NCI-H2107 treated with DMSO at 0.1 percent for 48 hours (cell line): ENCODE data around the gene PSMG4.

Source experiments
- DNase-seq: peaks from one replicate; lab custom pipeline; 2025; ENCODE audit not compliant: unreplicated experiment; lab: John Stamatoyannopoulos, UW

The PSMG4 gene

DNA sequence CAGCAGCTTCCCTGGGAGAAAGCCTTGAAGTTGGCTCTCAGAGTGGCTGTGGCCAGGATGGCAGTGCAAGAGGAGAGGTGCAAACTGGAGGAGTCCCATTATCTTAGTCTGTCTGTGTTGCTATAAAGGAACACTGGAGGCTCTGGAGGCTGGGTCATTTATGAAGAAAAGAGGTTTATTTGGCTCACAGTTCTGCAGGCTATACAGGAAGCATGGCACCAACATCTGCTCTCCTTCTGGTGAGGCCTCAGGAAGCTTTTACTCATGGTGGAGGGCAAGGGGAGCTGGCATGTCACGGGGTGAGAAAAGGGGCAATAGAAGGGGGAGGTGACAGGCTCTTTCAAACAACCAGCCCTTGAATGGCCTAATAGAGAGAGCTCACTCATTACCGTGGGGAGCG, 47.1 kb downstream of the PSMG4 start:
- no peak for DNase-seq

DNA sequence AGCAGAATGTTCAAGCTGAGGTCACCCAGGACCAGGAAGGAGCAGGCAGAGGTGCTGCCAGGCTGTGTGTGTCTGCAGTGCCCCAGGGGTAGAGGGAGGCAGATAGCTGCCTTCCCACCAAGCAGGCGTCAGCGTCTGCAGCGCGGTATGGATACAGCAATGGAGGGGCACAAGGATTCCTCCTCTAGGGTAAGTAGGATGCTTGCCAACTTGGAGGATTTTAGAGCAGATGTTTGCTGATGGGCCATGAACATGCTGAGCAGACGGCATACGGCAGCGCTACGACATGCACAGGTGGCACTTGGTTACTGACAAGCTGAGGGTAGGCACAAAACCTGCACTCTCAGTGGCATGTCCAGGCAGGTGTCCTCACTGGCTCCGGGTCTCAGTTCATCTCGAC, 48.1 kb downstream of the PSMG4 start:
- no peak for DNase-seq

DNA sequence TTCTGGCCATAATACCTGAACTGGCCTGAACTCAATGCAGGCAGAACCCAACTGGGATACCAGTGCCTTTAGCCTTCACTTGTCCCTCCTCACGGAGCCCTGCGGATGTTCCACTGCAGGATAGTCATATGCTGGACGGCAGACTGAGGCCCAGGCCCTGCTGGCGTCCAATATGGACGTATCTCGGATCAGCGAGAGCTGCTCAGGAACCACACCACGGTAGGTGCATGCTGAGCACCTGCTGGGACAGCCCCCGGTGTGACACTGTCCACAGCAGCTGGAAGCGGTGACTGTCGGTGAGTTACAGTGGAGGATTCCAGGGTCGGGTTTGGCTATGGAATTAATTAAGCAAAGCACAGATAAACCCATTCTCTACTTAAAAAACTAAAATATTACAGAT, 48.7 kb downstream of the PSMG4 start:
- no peak for DNase-seq

DNA sequence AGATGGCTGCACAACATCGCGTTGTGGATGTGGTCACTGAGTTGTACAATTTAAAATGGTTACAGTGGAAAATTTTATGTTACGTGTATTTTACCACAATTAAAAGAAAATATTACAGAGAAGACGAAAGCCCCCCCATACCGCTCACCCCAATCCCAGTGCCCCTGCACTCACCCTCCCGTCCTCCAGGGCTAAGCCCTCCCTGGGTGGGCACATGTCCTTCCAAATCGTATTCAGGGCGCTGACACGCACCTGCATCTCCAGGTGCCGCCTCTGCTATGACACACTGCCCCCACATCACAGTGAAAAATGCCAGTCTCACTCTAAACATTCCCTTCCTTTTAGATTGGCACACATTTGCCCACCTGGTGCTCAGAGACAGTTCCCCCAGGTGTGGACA, 49.4 kb downstream of the PSMG4 start:
- no peak for DNase-seq

DNA sequence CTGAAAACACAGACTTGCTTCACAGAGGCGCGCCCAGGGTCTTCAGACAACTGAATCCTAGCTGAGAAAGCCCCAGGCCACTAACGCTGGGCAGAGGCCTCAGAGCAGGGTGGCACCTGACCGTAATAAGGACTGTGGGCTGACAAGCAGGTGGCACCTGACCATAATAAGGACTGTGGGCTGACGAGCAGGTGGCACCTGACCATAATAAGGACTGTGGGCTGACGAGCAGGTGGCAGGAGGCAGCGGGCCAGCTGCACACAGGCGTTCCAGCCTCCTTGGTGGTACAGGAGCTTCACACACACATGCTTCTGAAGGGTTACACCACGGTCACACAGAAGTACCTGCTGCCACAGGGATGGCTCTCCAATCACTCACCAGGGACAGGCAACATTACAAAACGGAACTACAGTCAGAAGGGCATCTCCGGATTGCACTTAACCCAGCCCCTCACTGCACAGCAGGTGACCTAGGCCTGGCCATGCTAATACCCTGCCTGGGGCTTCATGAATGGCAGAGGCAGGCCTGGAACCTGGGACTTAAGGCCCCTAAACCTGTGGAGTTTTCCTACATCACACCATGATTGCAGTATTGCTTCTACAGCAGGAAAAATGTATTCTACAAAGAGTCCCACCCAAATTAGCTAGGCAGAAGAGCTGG, 50.8 kb downstream of the PSMG4 start:
- peak; percentile 72 for DNase-seq

DNA sequence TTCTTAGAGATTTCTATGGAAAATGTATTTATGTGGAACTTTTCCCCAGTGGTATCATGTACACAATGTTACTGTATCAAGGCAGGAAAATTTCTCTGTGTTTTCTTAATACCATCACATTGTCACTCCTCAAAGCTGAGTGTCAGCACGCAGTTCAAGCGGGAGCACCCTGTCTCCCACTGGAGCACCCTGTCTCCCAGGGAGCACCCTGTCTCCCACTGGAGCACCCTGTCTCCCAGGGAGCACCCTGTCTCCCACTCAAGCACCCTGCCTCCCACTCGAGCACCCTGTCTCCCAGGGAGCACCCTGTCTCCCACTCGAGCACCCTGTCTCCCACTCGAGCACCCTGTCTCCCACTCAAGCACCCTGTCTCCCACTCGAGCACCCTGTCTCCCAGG, 51.3 kb downstream of the PSMG4 start:
- DNase-seq: no peak

DNA sequence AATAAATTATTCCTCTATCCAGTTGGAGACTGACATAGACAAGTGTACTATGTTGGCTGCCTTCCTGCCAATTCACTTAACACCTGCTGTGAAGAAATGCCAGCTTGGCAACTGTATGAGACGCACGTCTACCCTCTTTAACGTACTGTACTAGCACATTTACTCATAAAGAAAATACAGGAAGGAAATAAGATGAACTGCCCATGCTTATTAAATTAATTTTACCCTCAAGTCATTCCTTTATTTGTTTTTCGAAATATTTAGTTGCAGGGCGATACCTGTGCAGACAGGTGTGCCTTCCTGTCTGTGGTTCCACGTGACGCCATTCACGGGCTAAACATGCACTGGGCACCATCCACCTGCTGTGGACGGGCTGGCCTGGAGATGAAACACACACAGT, 52.0 kb downstream of the PSMG4 start:
- DNase-seq: peak; percentile 29

DNA sequence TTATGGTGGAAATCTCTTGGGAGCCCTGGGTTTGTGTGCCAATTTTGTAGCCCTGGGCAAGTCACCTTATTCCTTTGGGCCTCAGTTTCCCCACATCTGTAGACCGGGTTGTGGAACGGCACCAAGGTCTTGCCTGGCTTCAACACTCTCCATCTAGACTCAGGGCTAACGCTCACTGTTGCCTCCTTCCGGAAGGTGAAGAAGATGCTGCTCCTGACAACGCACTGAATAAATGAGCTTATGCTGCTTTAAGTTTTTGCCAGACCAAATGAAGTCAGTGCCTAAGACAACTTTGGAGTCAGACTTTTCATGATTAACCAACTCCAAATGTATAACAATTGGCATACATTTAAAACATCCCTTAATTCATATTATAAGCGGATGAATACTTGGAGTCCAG, 53.1 kb downstream of the PSMG4 start:
- DNase-seq: no peak

DNA sequence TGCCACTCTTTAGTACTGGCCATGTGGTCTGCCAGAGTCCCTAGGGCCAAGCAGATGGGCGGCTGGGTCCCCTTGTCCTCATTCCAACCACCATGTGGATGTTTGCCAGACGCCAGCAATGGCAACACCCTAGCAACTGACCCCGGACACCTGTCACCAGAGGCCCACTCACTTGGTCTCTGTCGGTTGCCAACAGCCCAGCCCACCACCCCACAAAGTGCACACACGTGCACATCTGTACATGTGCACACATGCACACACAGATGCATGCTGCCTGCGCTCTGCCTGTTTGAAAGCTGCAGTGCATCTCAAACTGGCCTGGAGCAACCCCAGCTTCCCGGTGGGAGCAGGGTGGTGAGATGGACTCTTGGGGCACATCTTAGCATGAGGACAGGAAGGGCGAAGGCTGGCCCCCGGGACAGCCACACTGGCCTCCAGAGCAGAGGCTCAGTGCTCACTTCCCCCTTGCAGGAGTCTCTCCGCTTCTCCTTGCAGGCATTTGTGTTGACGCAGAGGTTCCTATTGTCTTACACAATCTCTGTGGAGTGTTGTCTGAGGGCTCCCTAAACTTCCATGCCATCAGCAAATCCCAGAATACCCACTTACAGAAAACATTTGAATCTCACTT, 54.0 kb downstream of the PSMG4 start:
- no peak for DNase-seq

DNA sequence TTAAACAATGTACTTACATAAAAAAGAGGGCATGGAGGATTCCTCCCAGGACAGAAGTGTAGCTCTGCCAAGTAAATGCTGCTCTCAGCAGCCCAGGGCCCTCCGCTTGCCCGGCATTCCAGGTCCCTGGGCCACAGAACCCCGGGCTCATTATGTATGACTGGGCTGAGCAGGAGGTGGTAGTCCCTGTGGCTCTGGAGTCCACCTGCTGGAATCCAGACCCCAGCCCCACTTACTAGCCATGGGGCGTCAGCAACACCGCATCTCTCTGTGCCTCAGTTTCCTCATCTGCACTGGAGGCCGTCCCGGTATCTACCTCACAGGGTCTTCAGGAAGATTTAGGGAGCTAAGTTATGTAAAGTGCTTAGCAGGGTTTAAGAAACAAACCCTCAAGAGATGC, 55.4 kb downstream of the PSMG4 start:
- DNase-seq: no peak

DNA sequence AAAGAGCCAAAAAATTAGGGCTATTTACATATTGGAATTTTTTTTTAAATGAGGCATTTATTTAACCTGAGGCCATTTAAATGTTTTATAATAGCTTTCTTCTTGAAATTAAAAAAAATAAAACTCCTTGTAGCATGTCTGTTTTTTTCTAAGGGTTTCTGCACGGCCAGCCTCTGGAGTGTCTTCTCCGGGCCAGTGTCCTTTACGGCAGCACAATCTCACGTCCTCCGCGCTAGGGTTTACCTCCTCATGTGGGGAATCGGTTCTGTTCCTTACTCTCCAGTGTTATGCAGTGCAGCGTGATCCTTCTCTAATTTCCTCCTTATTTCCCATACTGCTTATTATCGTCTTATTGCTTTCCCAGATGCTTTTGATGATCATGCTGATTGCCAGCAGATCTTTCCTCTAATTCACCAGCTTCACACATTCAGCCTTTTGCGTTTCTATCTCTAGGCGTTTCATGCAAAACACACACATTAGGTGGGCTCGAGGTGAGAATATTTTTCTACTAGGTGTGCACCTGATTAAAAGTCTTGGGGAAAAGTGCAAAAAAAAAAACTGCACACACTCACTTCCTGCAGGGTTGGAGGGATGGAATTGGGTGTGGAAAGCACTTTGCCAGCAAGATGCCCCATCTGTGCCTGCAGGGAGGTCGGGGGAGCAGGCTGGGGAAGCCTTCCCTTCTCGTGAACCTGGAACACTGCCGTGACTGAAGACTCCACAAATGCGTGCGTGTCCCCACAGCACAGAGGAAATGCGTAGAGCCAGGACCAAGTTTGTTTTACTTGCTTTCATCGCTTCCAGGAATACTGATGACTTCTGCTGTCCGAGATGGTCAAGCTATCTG, 56.1 kb downstream of the PSMG4 start:
- no peak for DNase-seq

DNA sequence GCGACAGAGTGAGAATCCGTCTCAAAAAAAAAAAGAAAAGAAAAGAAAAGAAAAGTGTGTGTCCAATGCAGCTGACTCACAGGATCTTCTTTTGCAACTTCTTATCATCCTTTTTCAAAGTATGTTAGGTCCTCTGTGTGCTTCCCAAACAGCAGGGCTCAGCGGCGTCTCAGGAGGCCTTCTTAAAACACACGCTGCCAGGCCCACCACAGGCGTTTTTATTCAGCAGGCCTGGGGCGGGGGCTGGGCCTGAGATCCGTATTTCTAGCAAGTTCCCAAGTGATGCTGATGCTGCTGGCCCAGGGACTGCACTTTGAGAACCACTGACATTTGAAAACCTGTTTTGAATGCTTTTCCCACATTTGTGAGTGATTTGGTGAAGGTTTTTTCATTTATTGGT, 57.1 kb downstream of the PSMG4 start:
- DNase-seq: no peak

DNA sequence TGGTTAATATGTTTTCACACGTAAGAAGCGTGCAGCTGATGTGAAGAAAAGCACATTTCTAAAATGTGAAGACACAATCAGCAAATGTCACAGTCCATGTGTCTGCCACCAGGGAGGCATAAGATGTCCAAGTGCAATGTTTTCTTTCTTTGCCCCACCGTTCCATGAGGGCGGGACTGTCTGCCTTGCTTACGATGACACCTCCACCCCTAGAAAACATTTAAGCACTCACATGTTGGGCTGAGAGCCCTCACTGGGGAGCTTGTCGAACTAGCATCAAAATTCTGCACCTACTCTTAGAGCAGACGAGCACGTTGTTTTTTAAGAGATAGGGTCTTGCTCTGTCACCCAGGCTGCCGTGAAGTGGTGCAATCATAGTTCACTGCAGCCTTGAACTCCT, 57.6 kb downstream of the PSMG4 start:
- DNase-seq: no peak

DNA sequence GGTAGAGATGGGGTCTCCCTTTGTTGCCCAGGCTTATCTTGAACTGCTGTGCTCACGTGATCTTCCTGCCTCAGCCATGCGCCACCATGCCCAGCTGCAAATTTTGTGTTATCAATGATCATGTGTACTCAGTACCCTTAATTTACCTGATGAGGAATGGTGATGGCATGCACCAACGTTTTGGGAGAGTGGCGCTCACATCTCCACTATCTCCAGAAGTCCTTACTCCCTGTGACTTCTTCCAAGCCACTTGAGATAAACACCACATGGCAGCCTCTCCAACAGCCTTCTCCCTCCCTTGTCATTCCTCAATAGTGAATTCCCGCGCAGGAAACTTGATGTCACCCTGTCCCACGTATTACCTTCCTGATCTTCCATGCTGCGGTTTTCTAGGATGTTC, 58.1 kb downstream of the PSMG4 start:
- DNase-seq: no peak
